ENCODE results near the gene TSHR.

Gene TSHR

DNA sequence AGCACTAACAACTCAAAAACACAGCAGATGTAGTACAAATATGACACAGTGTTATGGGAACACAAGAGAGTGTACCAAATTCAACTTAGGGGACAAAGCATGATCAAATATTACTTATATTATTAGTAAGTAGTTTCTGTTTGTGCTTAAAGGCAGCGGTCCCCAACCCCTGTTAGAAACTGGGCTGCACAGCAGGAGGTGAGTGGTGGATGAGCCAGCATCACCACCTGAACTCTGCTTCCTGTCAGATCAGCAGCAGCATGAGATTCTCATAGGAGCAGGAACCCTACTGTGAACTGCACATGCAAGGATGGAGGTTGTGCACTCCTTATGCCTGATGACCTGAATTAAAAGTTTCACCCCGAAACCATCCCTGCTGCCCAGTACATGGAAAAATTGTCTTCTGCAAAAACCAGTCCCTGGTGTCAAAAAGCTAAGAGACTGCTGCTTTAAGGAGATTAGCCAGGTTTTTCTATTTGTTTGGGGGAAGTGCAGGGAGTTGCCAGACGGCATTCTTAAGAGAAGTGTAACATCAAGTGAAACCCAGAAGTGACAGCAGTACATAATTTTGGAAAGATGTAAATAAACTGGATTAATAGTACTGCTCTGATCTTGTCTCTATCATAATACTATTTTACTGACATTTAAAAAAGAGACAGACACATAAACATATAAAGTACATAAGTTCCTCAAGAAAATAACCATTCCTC, 238.7 kb downstream of the TSHR start:
- no peak for DNase-seq
